GM12801 (cell line): Measurements from ENCODE around the gene NEK6.

Source experiments
- CTCF ChIP-seq: IDR thresholded peaks from one replicate; pipeline ENCODE4 v1.5.1; 2011; ENCODE audit warnings: control low read depth; ENCODE audit not compliant: insufficient read length; ENCODE audit errors: extremely low read depth

Gene NEK6

GRCh38 chr9:124285490-124285889, 27.7 kb downstream of the NEK6 start:
- TF ChIP-seq CTCF: no peak

GRCh38 chr9:124285903-124286291, 28.1 kb downstream of the NEK6 start:
- TF ChIP-seq CTCF: no peak

GRCh38 chr9:124286292-124286931, 28.7 kb downstream of the NEK6 start:
- TF ChIP-seq CTCF: no peak

- TF ChIP-seq CTCF: no peak
Observed at GRCh38 chr9:124290053-124290591, 32.4 kb downstream of the NEK6 start.

GRCh38 chr9:124290743-124291554, 33.2 kb downstream of the NEK6 start:
- no peak for TF ChIP-seq CTCF

- no peak for TF ChIP-seq CTCF
Observed at GRCh38 chr9:124291801-124292396, 34.1 kb downstream of the NEK6 start.
